Fibroblast of villous mesenchyme (primary cell): ENCODE data around the gene PLXDC2. TPM values are rescaled to one million over a fixed set of nuclear protein-coding genes. Genes with fewer than 3 reads are reported as not detected.

Experiments used
- DNase-seq: peaks from one replicate; pipeline ENCODE4 v3.0.0-alpha.2; 2010; ENCODE audit warnings: low read depth
- H3K4me3 ChIP-seq: 2 replicates; pipeline ENCODE4 v1.5.1; 2011; ENCODE audit warnings: low read depth, mild to moderate bottlenecking, low read length
- CTCF ChIP-seq: IDR thresholded peaks from 2 replicates; pipeline ENCODE4 v1.5.1; 2012; ENCODE audit warnings: low read depth, mild to moderate bottlenecking, low read length; ENCODE audit not compliant: insufficient read depth
- total RNA-seq: library from RNA; depleted of rRNA; stranded (reverse); fragments of >200 nt; gene quantifications from 2 replicates; pipeline ENCODE4 v1.2.3, GENCODE V29; 2012

The PLXDC2 gene
- total RNA-seq, 1 donor = 19.0 TPM

- no peak for TF ChIP-seq CTCF
- DNase-seq = no peak
- no peak overlapping the region for H3K4me3 ChIP-seq
Measured at GRCh38 chr10:19782430-19783089, 33.7 kb upstream of the PLXDC2 start.

GRCh38 chr10:19783721-19784120, 32.5 kb upstream of the PLXDC2 start:
- no peak for DNase-seq
- TF ChIP-seq CTCF = no peak
- H3K4me3 ChIP-seq = no peak overlapping the region

- TF ChIP-seq CTCF = no peak
- DNase-seq = peak; percentile 78
- H3K4me3 ChIP-seq = no peak overlapping the region
Measured at GRCh38 chr10:19785366-19785765, 30.9 kb upstream of the PLXDC2 start.

- TF ChIP-seq CTCF = peak; percentile 94
- no peak overlapping the region for H3K4me3 ChIP-seq
- DNase-seq = peak; percentile 74
Measured at GRCh38 chr10:19788075-19788686, 28.1 kb upstream of the PLXDC2 start.

GRCh38 chr10:19788902-19789301, 27.3 kb upstream of the PLXDC2 start:
- no peak overlapping the region for H3K4me3 ChIP-seq
- no peak for DNase-seq
- TF ChIP-seq CTCF = no peak

- no peak for DNase-seq
- no peak overlapping the region for H3K4me3 ChIP-seq
- no peak for TF ChIP-seq CTCF
Measured at GRCh38 chr10:19789607-19790006, 26.6 kb upstream of the PLXDC2 start.
